ENCODE data around the gene ZSCAN5B.

DNA sequence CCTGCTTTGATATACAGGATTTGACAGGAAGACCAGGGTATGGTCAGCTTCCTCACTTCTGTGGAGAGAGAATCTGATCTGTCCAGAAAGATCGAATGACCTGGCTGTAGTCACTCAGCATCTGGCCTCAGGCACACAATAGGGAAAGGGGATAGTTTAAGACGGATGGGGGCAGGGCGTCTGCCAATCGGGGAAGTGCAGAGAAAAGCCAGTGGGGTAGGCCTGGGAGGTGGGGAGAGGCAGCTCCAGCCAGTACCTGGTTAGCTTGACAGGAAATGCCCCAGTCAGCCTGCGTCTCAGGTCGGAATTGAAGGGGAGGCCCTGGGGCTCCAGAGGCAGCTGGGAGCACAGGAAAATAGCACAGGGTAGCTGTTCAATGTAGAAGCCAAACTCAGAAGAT lies 44.1 kb downstream of the ZSCAN5B start:
- TF ChIP-seq, protein P1, sequence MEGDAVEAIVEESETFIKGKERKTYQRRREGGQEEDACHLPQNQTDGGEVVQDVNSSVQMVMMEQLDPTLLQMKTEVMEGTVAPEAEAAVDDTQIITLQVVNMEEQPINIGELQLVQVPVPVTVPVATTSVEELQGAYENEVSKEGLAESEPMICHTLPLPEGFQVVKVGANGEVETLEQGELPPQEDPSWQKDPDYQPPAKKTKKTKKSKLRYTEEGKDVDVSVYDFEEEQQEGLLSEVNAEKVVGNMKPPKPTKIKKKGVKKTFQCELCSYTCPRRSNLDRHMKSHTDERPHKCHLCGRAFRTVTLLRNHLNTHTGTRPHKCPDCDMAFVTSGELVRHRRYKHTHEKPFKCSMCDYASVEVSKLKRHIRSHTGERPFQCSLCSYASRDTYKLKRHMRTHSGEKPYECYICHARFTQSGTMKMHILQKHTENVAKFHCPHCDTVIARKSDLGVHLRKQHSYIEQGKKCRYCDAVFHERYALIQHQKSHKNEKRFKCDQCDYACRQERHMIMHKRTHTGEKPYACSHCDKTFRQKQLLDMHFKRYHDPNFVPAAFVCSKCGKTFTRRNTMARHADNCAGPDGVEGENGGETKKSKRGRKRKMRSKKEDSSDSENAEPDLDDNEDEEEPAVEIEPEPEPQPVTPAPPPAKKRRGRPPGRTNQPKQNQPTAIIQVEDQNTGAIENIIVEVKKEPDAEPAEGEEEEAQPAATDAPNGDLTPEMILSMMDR (IDR thresholded peaks at IDR 0.05): no peak
- TF ChIP-seq POLR2A (IDR thresholded peaks at IDR 0.05): no peak

Measured in thyroid gland (tissue), 4 donors.